Skeletal muscle cell (primary cell): ENCODE results near the gene SEMA4C.
"Not testable (repeated sequence)": the region's sequence is repeated elsewhere in the genome, so short reads cannot be mapped to it uniquely, and the experiment has no call there.

Experiments
- DNase-seq: peaks from one replicate; pipeline ENCODE4 v3.0.0-alpha.2; 2010; ENCODE audit warnings: low read depth
- H3K4me3 ChIP-seq: 2 replicates; pipeline ENCODE4 v1.5.1; 2011; ENCODE audit warnings: low read depth, mild to moderate bottlenecking, control low read depth, low read length, moderate library complexity

The SEMA4C gene

GRCh38 chr2:96869281-96869821 lies 529 bp downstream of the SEMA4C start:
- H3K4me3 ChIP-seq = peak overlapping the region; percentile 77
- DNase-seq = no peak

GRCh38 chr2:96868555-96869280 lies 1.2 kb downstream of the SEMA4C start:
- peak; percentile 84 for DNase-seq

GRCh38 chr2:96867756-96868554 lies 1.9 kb downstream of the SEMA4C start:
- DNase-seq = no peak

More at GRCh38 chr2:96868555-96869280, 1.2 kb downstream of the SEMA4C start:
- H3K4me3 ChIP-seq = peak overlapping the region; percentile 77

GRCh38 chr2:96866986-96867755 lies 2.7 kb downstream of the SEMA4C start:
- DNase-seq = no peak
- peak overlapping the region; percentile 77 for H3K4me3 ChIP-seq

More at GRCh38 chr2:96867756-96868554, 1.9 kb downstream of the SEMA4C start:
- peak overlapping the region; percentile 77 for H3K4me3 ChIP-seq

- H3K4me3 ChIP-seq = peak overlapping the region; percentile 77
- DNase-seq = no peak
Observed at GRCh38 chr2:96866586-96866985, 3.3 kb downstream of the SEMA4C start.

GRCh38 chr2:96866149-96866548 lies 3.7 kb downstream of the SEMA4C start:
- H3K4me3 ChIP-seq = no peak overlapping the region
- no peak for DNase-seq

- H3K4me3 ChIP-seq = no peak overlapping the region
- no peak for DNase-seq
Observed at GRCh38 chr2:96865654-96866053, 4.2 kb downstream of the SEMA4C start.

GRCh38 chr2:96864343-96865091 lies 5.4 kb downstream of the SEMA4C start:
- no peak for DNase-seq
- no peak overlapping the region for H3K4me3 ChIP-seq

GRCh38 chr2:96863575-96864342 lies 6.1 kb downstream of the SEMA4C start:
- no peak overlapping the region for H3K4me3 ChIP-seq
- DNase-seq = no peak

GRCh38 chr2:96863056-96863455 lies 6.8 kb downstream of the SEMA4C start:
- H3K4me3 ChIP-seq, DNase-seq: not testable (repeated sequence)

GRCh38 chr2:96861074-96861473 lies 8.8 kb downstream of the SEMA4C start:
- no peak overlapping the region for H3K4me3 ChIP-seq
- no peak for DNase-seq

GRCh38 chr2:96860065-96861029 lies 9.5 kb downstream of the SEMA4C start:
- DNase-seq = no peak
- no peak overlapping the region for H3K4me3 ChIP-seq

GRCh38 chr2:96859681-96860064 lies 10.2 kb downstream of the SEMA4C start:
- DNase-seq = no peak
- H3K4me3 ChIP-seq = no peak overlapping the region

GRCh38 chr2:96859099-96859649 lies 10.7 kb downstream of the SEMA4C start:
- no peak for DNase-seq
- no peak overlapping the region for H3K4me3 ChIP-seq

GRCh38 chr2:96857667-96858372 lies 12.1 kb downstream of the SEMA4C start, which contains the start of gene ANKRD39:
ANKRD39 (minus strand) TSS chr2:96858016; CDS start chr2:96857987, 29 bp downstream.
- peak; percentile 88 for DNase-seq
- peak within 1 kb of the TSS; percentile 83 for H3K4me3 ChIP-seq
